GDM1 (cell line): ENCODE data around the gene COBL.

Experiments used
- DNase-seq: peaks from one replicate; lab custom pipeline; 2025; lab: John Stamatoyannopoulos, UW

Gene COBL

GRCh38 chr7:51046482-51046881, 270.1 kb downstream of the COBL start:
- DNase-seq, result no peak

GRCh38 chr7:51046103-51046466, 270.5 kb downstream of the COBL start:
- no peak for DNase-seq

- no peak for DNase-seq
Observed at GRCh38 chr7:51045319-51046102, 271.1 kb downstream of the COBL start.

- DNase-seq, result no peak
Observed at GRCh38 chr7:51043461-51043860, 273.1 kb downstream of the COBL start.

GRCh38 chr7:51040787-51041186, 275.8 kb downstream of the COBL start:
- DNase-seq, result no peak

- DNase-seq, result no peak
Observed at GRCh38 chr7:51038573-51038972, 278.0 kb downstream of the COBL start.

- DNase-seq, result no peak
Observed at GRCh38 chr7:51035716-51036115, 280.9 kb downstream of the COBL start.

- DNase-seq, result no peak
Observed at GRCh38 chr7:51034521-51035264, 281.9 kb downstream of the COBL start.

GRCh38 chr7:51033727-51034520, 282.7 kb downstream of the COBL start:
- no peak for DNase-seq

- DNase-seq, result no peak
Observed at GRCh38 chr7:51031791-51032515, 284.7 kb downstream of the COBL start.

GRCh38 chr7:51031216-51031615, 285.4 kb downstream of the COBL start:
- no peak for DNase-seq

GRCh38 chr7:51029701-51030191, 286.9 kb downstream of the COBL start:
- no peak for DNase-seq

GRCh38 chr7:51029131-51029530, 287.5 kb downstream of the COBL start:
- DNase-seq, result no peak

GRCh38 chr7:51027935-51028830, 288.4 kb downstream of the COBL start:
- no peak for DNase-seq

GRCh38 chr7:51027106-51027934, 289.3 kb downstream of the COBL start:
- DNase-seq, result no peak

- no peak for DNase-seq
Observed at GRCh38 chr7:51026341-51026740, 290.3 kb downstream of the COBL start.

GRCh38 chr7:51025668-51026067, 290.9 kb downstream of the COBL start:
- no peak for DNase-seq

GRCh38 chr7:51024867-51025266, 291.7 kb downstream of the COBL start:
- no peak for DNase-seq

GRCh38 chr7:51023547-51023946, 293.1 kb downstream of the COBL start:
- DNase-seq, result no peak

- DNase-seq, result no peak
Observed at GRCh38 chr7:51022821-51023220, 293.8 kb downstream of the COBL start.
